ENCODE measurements around the gene FXYD3. TPM values are rescaled to one million over a fixed set of nuclear protein-coding genes. Genes with fewer than 3 reads are reported as not detected.

FXYD3 gene
- total RNA-seq, 6 experiments from 2014 or later: 1.0 TPM; not detected in 5

GRCh38 chr19:35106898-35107541 lies 8.6 kb upstream of the FXYD3 start:
- DNase-seq (no peak), ATAC-seq (no peak)
- Histone ChIP-seq H3K27ac (no peak overlapping the region), H3K9me3 (no peaks in the 10 kb centered on the region), H3K4me1 (no peaks in the 10 kb centered on the region), H3K36me3 (no peaks in the 10 kb centered on the region), H3K4me3 (no peak overlapping the region), H3K27me3 (no peaks in the 10 kb centered on the region)
- TF ChIP-seq POLR2A (IDR thresholded peaks at IDR 0.05) (no peak), CTCF (IDR thresholded peaks at IDR 0.05) (no peak)
- intact Hi-C loops (cut with DNase I): no loop called here
- 100% methylated on average over 1 of the region's 2 CpGs for WGBS (ENCODE audit: insufficient coverage, low coverage, low lambda C conversion rate, missing lambda C conversion rate)

GRCh38 chr19:35107545-35107944 lies 8.1 kb upstream of the FXYD3 start:
- Histone ChIP-seq H3K27ac (no peak overlapping the region), H3K4me1 (no peaks in the 10 kb centered on the region), H3K4me3 (no peak overlapping the region), H3K36me3 (no peaks in the 10 kb centered on the region), H3K9me3 (no peaks in the 10 kb centered on the region), H3K27me3 (no peaks in the 10 kb centered on the region)
- TF ChIP-seq POLR2A (IDR thresholded peaks at IDR 0.05) (no peak), CTCF (IDR thresholded peaks at IDR 0.05) (no peak)
- intact Hi-C loops (cut with DNase I): no loop called here
- WGBS (ENCODE audit: insufficient coverage, low coverage, low lambda C conversion rate, missing lambda C conversion rate): 8% methylated on average over 2 of the region's 5 CpGs
- no peak for DNase-seq
- peak in 2 of 4 donors; percentile 23 to 70 for ATAC-seq

GRCh38 chr19:35108730-35109129 lies 6.9 kb upstream of the FXYD3 start:
- Histone ChIP-seq H3K27ac (no peak overlapping the region), H3K4me3 (no peak overlapping the region), H3K27me3 (no peaks in the 10 kb centered on the region), H3K4me1 (no peaks in the 10 kb centered on the region), H3K9me3 (no peaks in the 10 kb centered on the region), H3K36me3 (no peaks in the 10 kb centered on the region)
- intact Hi-C loops (cut with DNase I): no loop called here
- WGBS (ENCODE audit: insufficient coverage, low coverage, low lambda C conversion rate, missing lambda C conversion rate): 82% methylated on average over 7 of the region's 11 CpGs
- TF ChIP-seq CTCF (IDR thresholded peaks at IDR 0.05) (no peak), POLR2A (IDR thresholded peaks at IDR 0.05) (no peak)
- ATAC-seq (no peak), DNase-seq (no peak)

- intact Hi-C loops (cut with DNase I): no loop called here
- 75% methylated on average over 10 of the region's 22 CpGs for WGBS (ENCODE audit: insufficient coverage, low coverage, low lambda C conversion rate, missing lambda C conversion rate)
- no peaks in the 10 kb centered on the region for H3K9me3 ChIP-seq
- no peaks in the 10 kb centered on the region for H3K36me3 ChIP-seq
- TF ChIP-seq CTCF (IDR thresholded peaks at IDR 0.05): no peak
- no peak for TF ChIP-seq POLR2A (IDR thresholded peaks at IDR 0.05)
- DNase-seq (no peak), ATAC-seq (no peak)
- H3K4me1 ChIP-seq: peaks cover 0 to 3% (median 0%) of the 10 kb centered on the region in 4 donors
- H3K27ac ChIP-seq: no peak overlapping the region
- H3K27me3 ChIP-seq: no peaks in the 10 kb centered on the region
- H3K4me3 ChIP-seq: no peak overlapping the region
These were observed 6.1 kb upstream of the FXYD3 start for GRCh38 chr19:35109395-35110112.

All from right lobe of liver (tissue), 6 donors.